Measurements from ENCODE around the gene IQCC. TPM values are rescaled to one million over a fixed set of nuclear protein-coding genes. Genes with fewer than 3 reads are reported as not detected.

The IQCC gene
- total RNA-seq, 2 donors from 2014 or later: 4.7 to 6.3 TPM

GRCh38 chr1:32208891-32209328 lies 3.4 kb downstream of the IQCC start, which contains the start of gene DCDC2B:
Gene DCDC2B, plus strand, starts transcription at chr1:32209089. Its CDS starts 5 bp downstream, at chr1:32209094.
- H3K9me3 Mint-ChIP-seq: no peaks in the 10 kb centered on the region
- no peak within 1 kb of the TSS for H3K4me3 ChIP-seq (ENCODE audit: low read length)
- no peak within 1 kb of the TSS for H3K27ac Mint-ChIP-seq
- H3K27ac ChIP-seq (ENCODE audit: low read depth, low read length): no peak within 1 kb of the TSS
- peaks cover 14% of the 10 kb centered on the region for H3K36me3 ChIP-seq (ENCODE audit: control insufficient read depth, insufficient read depth, low read length)
- H3K9me3 ChIP-seq (ENCODE audit: control insufficient read depth, low read length): no peaks in the 10 kb centered on the region
- WGBS, 2 experiments (ENCODE audit: insufficient coverage in 1 of 2, insufficient read length in 1 of 2): 91 to 100% methylated on average over 1 to 5 of the region's 5 CpGs
- peaks cover 4% of the 10 kb centered on the region for H3K36me3 Mint-ChIP-seq (ENCODE audit: low read depth)
- TF ChIP-seq, protein P1, sequence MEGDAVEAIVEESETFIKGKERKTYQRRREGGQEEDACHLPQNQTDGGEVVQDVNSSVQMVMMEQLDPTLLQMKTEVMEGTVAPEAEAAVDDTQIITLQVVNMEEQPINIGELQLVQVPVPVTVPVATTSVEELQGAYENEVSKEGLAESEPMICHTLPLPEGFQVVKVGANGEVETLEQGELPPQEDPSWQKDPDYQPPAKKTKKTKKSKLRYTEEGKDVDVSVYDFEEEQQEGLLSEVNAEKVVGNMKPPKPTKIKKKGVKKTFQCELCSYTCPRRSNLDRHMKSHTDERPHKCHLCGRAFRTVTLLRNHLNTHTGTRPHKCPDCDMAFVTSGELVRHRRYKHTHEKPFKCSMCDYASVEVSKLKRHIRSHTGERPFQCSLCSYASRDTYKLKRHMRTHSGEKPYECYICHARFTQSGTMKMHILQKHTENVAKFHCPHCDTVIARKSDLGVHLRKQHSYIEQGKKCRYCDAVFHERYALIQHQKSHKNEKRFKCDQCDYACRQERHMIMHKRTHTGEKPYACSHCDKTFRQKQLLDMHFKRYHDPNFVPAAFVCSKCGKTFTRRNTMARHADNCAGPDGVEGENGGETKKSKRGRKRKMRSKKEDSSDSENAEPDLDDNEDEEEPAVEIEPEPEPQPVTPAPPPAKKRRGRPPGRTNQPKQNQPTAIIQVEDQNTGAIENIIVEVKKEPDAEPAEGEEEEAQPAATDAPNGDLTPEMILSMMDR (conservative IDR thresholded peaks at IDR 0.05): no peak
- H3K27me3 Mint-ChIP-seq (ENCODE audit: insufficient read depth): peaks cover 7% of the 10 kb centered on the region
- no peak within 1 kb of the TSS for H3K9ac ChIP-seq (ENCODE audit: extremely low read depth, low read length, poor library complexity, severe bottlenecking)
- peaks cover 5% of the 10 kb centered on the region for H3K4me1 Mint-ChIP-seq
- DNase-seq: no peak
- H3K27me3 ChIP-seq (ENCODE audit: control insufficient read depth, insufficient read depth, low read length, poor library complexity, severe bottlenecking): no peaks in the 10 kb centered on the region
- no peaks in the 10 kb centered on the region for H3K4me1 ChIP-seq (ENCODE audit: control insufficient read depth, insufficient read depth, low read length)
- H3K4me3 Mint-ChIP-seq: no peak within 1 kb of the TSS

DNA sequence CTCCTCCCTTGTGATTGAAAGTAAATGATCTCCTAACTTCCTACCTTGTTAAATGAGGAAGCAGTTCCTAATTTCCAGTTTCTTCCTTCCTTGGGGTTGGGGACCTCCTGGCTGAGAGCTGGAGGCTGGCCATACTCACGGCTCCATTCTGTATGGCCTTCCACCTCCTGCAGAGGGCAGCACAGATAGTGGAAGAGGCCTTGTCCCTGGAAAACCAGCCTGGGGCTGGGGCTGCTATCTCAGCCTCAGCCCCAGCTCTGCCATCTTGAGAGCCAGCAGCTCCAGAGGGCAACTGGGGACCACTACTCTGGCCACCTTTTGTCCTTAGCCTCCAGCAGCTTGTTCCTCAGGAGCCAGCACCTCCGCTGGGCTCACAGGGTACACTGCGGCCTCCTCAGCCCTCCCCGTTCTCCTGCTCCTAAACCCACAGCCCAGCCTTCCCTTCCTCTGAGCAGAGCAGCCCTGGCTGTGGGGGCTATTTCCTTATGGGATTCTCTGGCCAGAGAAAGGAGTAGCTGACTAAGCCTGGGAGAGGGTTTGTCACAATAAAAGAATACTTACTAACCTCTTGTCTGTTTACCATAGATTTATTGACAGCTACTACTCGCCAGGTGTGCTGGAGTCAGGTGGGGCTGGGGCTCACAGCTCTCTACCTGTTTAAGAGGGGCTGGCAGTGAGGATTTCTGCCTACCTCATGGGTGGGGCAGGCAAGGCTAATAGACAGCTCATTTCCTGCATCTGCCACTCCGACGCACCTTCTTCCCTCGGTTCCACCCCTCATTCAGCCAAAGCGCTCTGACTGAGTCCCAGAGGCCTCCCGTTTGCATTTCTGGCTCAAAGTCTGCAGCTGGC lies 10.4 kb downstream of the IQCC start:
- no peaks in the 10 kb centered on the region for H3K9me3 Mint-ChIP-seq
- no peak overlapping the region for H3K27ac Mint-ChIP-seq
- H3K4me1 Mint-ChIP-seq: no peaks in the 10 kb centered on the region
- H3K4me1 ChIP-seq (ENCODE audit: control insufficient read depth, insufficient read depth, low read length): no peaks in the 10 kb centered on the region
- H3K36me3 Mint-ChIP-seq (ENCODE audit: low read depth): peaks cover 33% of the 10 kb centered on the region
- no peaks in the 10 kb centered on the region for H3K27me3 Mint-ChIP-seq (ENCODE audit: insufficient read depth)
- TF ChIP-seq, protein P1 (conservative IDR thresholded peaks at IDR 0.05): peak; percentile 87
- H3K9ac ChIP-seq (ENCODE audit: extremely low read depth, low read length, poor library complexity, severe bottlenecking): no peak overlapping the region
- no peak overlapping the region for H3K27ac ChIP-seq (ENCODE audit: low read depth, low read length)
- H3K4me3 ChIP-seq (ENCODE audit: low read length): no peak overlapping the region
- no peaks in the 10 kb centered on the region for H3K27me3 ChIP-seq (ENCODE audit: control insufficient read depth, insufficient read depth, low read length, poor library complexity, severe bottlenecking)
- no peak overlapping the region for H3K4me3 Mint-ChIP-seq
- no peaks in the 10 kb centered on the region for H3K9me3 ChIP-seq (ENCODE audit: control insufficient read depth, low read length)
- peak; percentile 90 for DNase-seq
- H3K36me3 ChIP-seq (ENCODE audit: control insufficient read depth, insufficient read depth, low read length): peaks cover 43% of the 10 kb centered on the region
- WGBS, 2 experiments (ENCODE audit: insufficient coverage in 1 of 2, insufficient read length in 1 of 2): 87 to 96% methylated on average over 5 to 10 of the region's 10 CpGs

GRCh38 chr1:32216566-32216965 lies 11.1 kb downstream of the IQCC start:
- no peak overlapping the region for H3K27ac ChIP-seq (ENCODE audit: low read depth, low read length)
- H3K27me3 Mint-ChIP-seq (ENCODE audit: insufficient read depth): no peaks in the 10 kb centered on the region
- no peak overlapping the region for H3K9ac ChIP-seq (ENCODE audit: extremely low read depth, low read length, poor library complexity, severe bottlenecking)
- no peaks in the 10 kb centered on the region for H3K9me3 Mint-ChIP-seq
- no peaks in the 10 kb centered on the region for H3K9me3 ChIP-seq (ENCODE audit: control insufficient read depth, low read length)
- TF ChIP-seq, protein P1 (conservative IDR thresholded peaks at IDR 0.05): no peak
- no peaks in the 10 kb centered on the region for H3K27me3 ChIP-seq (ENCODE audit: control insufficient read depth, insufficient read depth, low read length, poor library complexity, severe bottlenecking)
- H3K4me1 Mint-ChIP-seq: peaks cover 4% of the 10 kb centered on the region
- no peak overlapping the region for H3K27ac Mint-ChIP-seq
- H3K4me1 ChIP-seq (ENCODE audit: control insufficient read depth, insufficient read depth, low read length): no peaks in the 10 kb centered on the region
- no peak overlapping the region for H3K4me3 ChIP-seq (ENCODE audit: low read length)
- peaks cover 43% of the 10 kb centered on the region for H3K36me3 ChIP-seq (ENCODE audit: control insufficient read depth, insufficient read depth, low read length)
- H3K4me3 Mint-ChIP-seq: no peak overlapping the region
- WGBS, 2 experiments (ENCODE audit: insufficient coverage in 1 of 2, insufficient read length in 1 of 2): 94 to 96% methylated on average over 2 to 5 of the region's 5 CpGs
- H3K36me3 Mint-ChIP-seq (ENCODE audit: low read depth): peaks cover 33% of the 10 kb centered on the region
- no peak for DNase-seq
